Measurements from ENCODE around the gene CHN1.

- TF ChIP-seq TAF1 (IDR thresholded peaks at IDR 0.05; ENCODE audit: borderline replicate concordance, low read depth, low read length) (no peak), POLR2AphosphoS5 (IDR thresholded peaks at IDR 0.05; ENCODE audit: low read depth, low read length) (no peak), POLR2A (IDR thresholded peaks at IDR 0.05; ENCODE audit: low read depth, low read length) (no peak)
Measured at GRCh38 chr2:174931724-174932123, 73.5 kb downstream of the CHN1 start.
